NCI-H2196 treated with DMSO at 0.1 percent for 48 hours (cell line): ENCODE data around the gene GPC5.
"Not testable (repeated sequence)": the region's sequence is repeated elsewhere in the genome, so short reads cannot be mapped to it uniquely, and the experiment has no call there.

Experiments
- DNase-seq: peaks from one replicate; lab custom pipeline; 2025; ENCODE audit not compliant: unreplicated experiment; lab: John Stamatoyannopoulos, UW

The GPC5 gene

DNA sequence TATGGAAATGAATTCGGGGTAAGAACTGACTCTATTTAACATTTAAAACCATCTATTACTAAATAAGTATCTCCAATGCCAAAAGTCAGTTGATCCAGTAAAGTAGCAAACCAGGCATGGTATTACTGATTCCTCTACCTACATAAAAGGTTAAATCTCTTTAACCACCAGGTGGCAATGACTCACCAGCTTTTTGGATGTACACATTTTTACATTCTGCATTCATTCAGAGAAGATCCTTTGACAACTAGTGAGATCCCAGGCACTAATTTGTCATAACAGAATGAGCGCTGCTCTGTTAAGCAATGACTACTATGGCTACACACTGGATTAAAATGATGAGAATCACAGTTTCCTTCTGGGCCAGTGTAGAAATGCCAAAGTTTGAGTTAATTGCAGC lies 1498.4 kb downstream of the GPC5 start:
- no peak for DNase-seq

DNA sequence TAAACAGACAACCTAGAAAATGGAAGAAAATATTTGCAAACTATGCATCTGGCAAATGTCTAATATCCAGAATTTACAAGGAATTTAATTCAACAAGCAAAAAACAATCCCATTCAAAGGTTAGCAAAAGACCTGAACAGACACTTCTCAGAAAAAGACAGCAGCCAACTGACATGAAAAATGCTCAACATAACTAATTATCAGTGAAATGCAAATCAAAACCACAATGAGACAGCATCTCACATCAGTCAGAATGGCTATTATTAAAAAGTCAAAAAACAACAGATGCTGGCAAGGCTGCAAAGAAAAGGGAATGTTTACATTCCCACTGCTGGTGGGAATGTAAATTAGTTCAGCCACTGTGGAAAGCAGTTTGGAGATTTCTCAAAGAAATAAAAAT lies 1500.5 kb downstream of the GPC5 start:
- DNase-seq = not testable (repeated sequence)

DNA sequence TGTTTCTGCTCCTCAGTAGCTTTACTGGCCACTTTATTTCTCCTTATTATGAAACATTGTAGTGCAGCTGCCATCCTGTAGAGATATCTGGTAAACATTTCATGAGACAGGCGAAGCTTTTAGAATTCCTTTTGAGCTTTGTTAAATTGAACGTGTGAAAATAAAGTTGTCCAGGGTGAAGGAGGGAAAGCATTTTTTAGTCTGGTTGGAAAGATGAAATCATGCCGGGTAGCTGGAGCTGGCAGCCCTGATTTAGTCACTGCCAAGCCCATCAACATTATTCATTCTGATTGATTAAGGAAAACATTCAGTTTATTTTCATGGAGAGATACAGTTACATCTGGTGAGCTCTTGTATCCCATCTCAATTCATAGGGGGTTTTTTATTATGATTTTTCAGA lies 1502.0 kb downstream of the GPC5 start:
- DNase-seq = no peak

DNA sequence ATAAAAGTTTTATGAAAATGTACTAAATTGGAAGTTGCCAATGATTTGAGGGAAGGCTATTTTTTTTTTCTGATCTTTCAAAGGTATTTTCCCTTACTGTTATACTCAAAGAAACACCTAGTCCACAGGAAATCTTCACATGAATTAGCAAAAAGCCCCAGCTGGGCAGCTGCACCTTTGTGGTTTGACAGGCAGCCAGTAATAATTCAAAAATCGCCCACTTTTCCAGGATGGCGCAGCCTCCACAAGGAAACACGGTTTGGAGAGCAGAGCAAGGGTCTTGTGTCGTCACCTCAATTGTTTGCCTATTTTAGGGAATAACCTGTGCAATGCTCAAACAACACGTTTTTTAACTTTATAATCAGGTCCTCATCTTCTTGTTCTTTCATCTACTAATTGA lies 1503.3 kb downstream of the GPC5 start:
- no peak for DNase-seq

DNA sequence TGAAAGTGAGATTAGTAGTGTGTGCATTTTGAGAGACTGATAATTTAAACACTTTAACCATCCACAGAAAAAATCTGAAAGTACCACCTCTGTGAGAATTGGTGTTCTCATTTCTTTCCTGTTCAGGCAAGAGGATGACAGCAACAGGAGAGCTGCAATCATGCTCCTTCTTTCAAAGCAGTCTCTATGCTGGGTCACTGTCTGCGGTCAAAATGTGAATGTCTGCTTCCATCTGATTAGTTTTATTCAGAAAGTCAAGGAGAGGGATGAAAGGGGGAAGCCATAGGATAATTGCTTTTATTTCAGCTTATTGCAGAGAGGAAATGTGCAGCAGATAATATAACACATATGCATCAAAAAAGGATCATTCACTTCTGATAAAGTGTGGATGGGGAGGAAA lies 1514.2 kb downstream of the GPC5 start:
- DNase-seq = no peak

DNA sequence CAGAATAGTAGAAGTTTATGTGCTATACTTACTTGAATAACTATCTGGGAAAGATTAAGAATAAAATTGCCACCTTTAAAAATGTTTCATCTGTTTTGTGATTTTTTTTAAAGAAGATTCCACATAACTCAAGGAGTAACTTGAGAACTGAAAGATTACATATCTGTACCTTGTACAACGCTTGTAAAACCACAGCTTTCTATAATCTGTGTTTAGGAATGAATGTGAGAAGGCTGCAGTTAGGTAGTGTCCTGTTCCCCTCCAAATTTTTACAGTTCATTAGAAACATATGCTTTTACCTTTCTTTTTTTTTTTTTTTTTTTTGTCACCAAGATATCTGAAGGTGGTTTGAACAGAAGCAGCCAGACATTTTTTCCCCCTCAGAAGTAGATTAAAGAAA lies 1515.4 kb downstream of the GPC5 start:
- no peak for DNase-seq
